22Rv1 (cell line): Measurements from ENCODE around the gene LSS.

Source experiments
- H3K27ac ChIP-seq: fragments of 450-650 bp; 2 replicates; pipeline ENCODE4 v1.5.1; 2017
- CTCF ChIP-seq: fragments of 450-650 bp; IDR thresholded peaks from 2 replicates; pipeline ENCODE4 v1.5.1; 2017; ENCODE audit warnings: mild to moderate bottlenecking
- ZFX ChIP-seq: fragments of 450-650 bp; IDR thresholded peaks from 2 replicates; pipeline ENCODE4 v1.6.1; 2017; ENCODE audit warnings: antibody characterized with exemption, borderline replicate concordance

The LSS gene

GRCh38 chr21:46222436-46223116 lies 6.0 kb downstream of the LSS start:
- TF ChIP-seq ZFX (no peak), CTCF (no peak)
- H3K27ac ChIP-seq = no peak overlapping the region

- H3K27ac ChIP-seq = no peak overlapping the region
- TF ChIP-seq ZFX (no peak), CTCF (no peak)
Measured at GRCh38 chr21:46221664-46222435, 6.7 kb downstream of the LSS start.

- TF ChIP-seq CTCF (no peak), ZFX (no peak)
- no peak overlapping the region for H3K27ac ChIP-seq
Measured at GRCh38 chr21:46220847-46221246, 7.7 kb downstream of the LSS start.

- no peak overlapping the region for H3K27ac ChIP-seq
- no peak for TF ChIP-seq CTCF
- no peak for TF ChIP-seq ZFX
Measured at GRCh38 chr21:46220275-46220810, 8.2 kb downstream of the LSS start.

- no peak for TF ChIP-seq CTCF
- TF ChIP-seq ZFX = no peak
- no peak overlapping the region for H3K27ac ChIP-seq
Measured at GRCh38 chr21:46219591-46220239, 8.9 kb downstream of the LSS start.

- no peak overlapping the region for H3K27ac ChIP-seq
- TF ChIP-seq CTCF (no peak), ZFX (no peak)
Measured at GRCh38 chr21:46218906-46219590, 9.5 kb downstream of the LSS start.
